HCEC 1CT (cell line): ENCODE results near the gene PLCB1.

Experiments used
- DNase-seq: peaks from one replicate; pipeline ENCODE4 v3.0.0-alpha.2; 2017

Gene PLCB1

DNA sequence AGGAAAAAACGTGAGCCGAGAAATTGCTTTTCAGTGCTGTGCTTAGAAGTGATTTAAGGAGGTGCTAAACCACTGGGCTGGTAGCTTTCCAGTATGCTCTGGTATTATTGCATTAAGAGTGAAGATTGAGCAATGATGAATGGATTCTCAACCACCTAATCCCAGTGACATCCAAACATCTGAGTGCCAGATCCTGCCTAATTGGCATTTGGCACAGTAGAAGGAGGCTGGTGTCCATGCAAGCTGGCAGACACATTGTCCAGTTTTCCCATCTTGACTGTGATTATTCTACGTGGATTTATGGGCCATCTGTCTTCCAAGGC is 538.8 kb downstream of the PLCB1 start:
- DNase-seq = no peak

GRCh38 chr20:8671370-8671961 is 539.4 kb downstream of the PLCB1 start:
- DNase-seq = no peak

DNA sequence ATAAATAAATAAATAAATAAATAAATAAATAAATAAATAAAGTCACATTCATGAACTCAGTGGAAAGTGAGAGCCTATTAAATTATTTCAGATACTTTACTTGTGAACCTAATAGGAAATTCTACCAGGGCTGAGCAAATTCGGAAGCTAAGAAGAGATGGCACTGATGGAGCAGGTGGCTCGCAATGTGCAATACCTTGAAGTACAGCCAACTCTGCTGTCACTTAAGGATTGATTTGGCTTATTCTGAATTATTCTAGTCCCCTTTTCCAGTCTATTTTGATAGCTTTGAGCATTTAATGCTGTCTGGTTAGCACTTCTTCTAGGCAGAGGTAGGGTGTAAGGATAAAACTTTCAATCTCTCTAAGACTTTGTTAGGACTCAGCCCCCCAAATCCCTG is 541.0 kb downstream of the PLCB1 start:
- DNase-seq = no peak

GRCh38 chr20:8675896-8676295 is 543.8 kb downstream of the PLCB1 start:
- DNase-seq = no peak

GRCh38 chr20:8678098-8678776 is 546.2 kb downstream of the PLCB1 start:
- peak; percentile 17 for DNase-seq

GRCh38 chr20:8689337-8689736 is 557.3 kb downstream of the PLCB1 start:
- no peak for DNase-seq

GRCh38 chr20:8690074-8690473 is 558.0 kb downstream of the PLCB1 start:
- no peak for DNase-seq

GRCh38 chr20:8693709-8694108 is 561.6 kb downstream of the PLCB1 start:
- peak; percentile 91 for DNase-seq

DNA sequence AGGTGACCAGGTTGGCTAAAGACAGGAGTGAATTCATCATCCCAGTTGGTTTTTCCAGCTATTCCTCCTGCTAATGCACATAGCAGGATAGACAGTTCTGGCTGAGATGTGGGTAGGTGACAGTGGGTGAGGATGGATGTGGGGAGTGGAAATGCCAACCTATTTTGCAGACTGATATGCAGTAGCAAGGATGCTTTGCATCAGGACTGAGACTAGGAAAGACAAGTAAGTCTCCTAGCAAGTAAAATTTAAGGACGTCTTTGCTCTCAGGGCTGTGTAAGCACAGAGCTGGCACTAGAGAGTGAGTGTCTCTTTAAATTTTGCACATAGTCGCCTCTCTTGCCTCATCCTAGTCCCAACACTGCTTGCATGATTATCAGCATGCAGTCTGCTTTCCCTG is 568.7 kb downstream of the PLCB1 start:
- DNase-seq = no peak

GRCh38 chr20:8706961-8707700 is 575.1 kb downstream of the PLCB1 start:
- DNase-seq = no peak

- DNase-seq = no peak
Observed at GRCh38 chr20:8709627-8710026, 577.6 kb downstream of the PLCB1 start.

DNA sequence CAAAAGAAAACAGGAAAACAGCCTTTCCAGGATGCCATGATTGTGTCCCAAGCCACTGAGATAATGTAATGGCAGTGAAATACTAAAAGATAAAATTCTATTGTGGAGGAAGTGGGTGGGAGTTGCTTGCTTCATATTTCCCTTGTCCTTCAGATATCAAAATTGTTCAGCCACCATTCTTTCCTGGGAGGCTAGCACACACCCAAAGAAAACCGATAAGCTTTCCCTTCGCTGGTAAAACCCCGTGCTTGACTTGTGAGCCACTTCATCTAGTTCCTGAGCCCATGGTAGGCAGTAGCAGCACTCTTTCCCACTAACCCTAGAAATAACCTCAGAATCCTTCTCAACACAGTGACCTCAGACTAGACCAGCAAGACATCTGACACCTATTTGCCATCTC is 579.4 kb downstream of the PLCB1 start:
- no peak for DNase-seq

DNA sequence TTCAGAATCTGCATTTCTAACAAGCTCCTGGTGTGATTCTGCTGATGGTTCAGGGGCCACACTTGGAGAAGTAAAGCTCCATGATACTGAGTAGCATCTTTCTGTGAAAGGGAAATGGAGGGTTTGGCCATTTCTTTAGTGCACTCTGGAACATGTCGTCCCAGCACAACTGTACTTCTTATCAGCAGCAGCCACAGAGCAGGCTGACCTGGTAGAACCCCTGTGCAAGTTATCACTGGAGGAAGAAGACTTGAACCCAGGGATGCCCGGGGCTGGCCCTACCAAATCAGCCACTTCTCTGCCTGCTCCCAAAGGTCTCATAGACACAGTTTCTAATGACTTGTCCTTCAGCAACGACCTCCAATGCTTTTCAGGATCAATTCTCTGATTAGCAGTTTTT is 582.1 kb downstream of the PLCB1 start:
- DNase-seq = no peak

- no peak for DNase-seq
Observed at GRCh38 chr20:8718279-8718678, 586.2 kb downstream of the PLCB1 start.

GRCh38 chr20:8720089-8720488 is 588.0 kb downstream of the PLCB1 start:
- peak; percentile 26 for DNase-seq

DNA sequence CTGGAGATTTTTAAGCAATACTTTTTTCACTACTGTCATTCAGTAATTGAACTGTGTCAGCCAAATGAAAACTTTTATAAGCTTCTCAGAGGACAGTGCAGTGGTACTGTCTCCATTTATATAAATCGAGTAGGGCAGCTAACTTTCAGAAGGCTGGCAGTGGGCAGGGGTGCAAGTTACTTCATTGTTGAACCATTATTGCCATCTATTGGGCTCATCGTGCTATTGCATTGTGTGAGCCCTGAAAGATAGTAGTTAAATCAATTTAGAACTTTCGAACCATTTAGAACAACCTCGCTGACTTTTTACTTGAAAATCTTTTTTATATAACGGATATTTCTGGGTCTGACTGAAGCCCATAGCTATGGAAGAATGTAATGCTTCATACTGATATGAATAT is 589.0 kb downstream of the PLCB1 start:
- DNase-seq = peak; percentile 57

DNA sequence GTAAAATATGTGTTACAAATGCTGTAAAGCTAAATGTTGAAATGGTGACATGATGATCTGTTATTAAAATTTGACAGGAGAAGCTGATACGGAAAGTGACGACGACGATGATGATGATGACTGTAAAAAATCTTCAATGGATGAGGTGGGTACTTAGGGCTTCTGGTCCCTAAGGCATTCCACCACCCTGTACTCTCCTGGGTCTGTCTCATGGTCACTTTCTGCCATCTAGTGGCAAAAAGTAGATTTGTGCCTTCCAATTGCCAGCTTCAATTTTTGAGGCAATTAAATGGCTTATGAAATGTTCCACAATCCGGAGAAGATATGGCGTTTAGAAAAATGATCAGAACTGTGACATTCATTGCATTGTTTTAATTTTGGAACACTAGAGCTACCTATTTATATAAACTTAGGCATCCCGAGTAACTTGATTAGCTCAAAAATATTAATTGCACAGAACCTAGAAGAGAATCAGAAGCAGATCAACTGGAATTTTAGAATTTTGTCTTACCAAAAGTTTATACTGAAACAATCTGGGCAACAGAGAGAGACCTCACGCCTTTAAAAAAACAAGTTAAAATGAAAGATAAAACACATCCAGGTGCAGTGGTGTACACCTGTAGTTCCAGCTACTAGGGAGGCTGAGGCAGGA is 590.3 kb downstream of the PLCB1 start:
- DNase-seq = peak; percentile 72

DNA sequence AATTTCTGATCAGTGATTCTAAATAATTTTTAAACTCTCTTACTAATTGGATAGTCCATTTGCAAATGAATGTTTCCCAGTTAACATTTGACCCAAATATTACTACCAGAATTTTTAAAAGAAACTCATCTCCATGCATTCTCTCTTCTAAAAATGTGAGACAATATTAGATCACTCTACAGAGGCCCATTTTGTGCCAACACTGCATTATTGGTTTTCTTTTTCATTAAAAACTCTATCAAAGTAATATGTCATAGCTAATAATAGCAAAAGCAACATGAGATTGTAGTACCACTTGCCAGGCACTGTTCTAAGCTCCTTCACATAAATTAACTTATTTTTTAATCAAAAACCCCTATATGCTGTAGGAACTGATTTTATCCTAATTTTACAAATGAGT is 591.2 kb downstream of the PLCB1 start:
- no peak for DNase-seq

DNA sequence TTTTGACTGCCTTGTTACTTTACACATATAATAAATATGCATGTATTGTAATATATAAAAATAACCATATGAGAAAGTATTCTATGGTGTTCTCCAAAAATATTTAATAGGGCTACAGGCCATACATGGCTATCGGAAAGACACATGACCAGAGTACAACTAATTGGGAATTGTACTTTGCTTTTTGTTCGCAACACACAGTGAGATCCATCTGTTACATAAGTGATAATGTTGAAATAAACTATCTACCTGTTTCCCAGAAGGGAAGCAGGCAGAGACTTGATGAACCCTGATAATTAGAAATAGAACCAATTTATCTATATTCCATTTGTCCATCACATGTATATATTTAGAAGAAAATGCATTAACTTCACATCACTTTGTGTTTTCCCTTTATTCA is 592.8 kb downstream of the PLCB1 start:
- DNase-seq = no peak

- no peak for DNase-seq
Observed at GRCh38 chr20:8726460-8726859, 594.4 kb downstream of the PLCB1 start.

DNA sequence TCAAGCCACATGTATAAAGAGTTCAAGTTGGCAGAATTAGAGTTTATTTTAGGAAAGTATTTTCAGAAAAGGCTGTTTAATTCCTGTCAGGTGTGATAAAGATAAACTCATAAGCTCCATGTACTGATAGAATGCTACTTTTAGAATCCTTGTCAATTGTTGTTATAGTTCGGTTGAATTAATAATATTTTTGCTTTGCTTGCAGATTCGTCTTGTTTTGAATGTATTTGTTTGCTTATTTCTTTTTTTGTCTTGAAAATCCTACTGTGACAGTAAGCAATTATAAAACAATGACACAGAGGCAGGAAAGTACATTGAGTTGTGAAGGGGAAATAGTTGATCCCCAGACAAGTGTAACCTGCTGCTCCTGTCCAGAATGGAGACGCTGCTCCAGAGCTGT is 602.9 kb downstream of the PLCB1 start:
- no peak for DNase-seq

GRCh38 chr20:8735674-8736073 is 603.6 kb downstream of the PLCB1 start:
- no peak for DNase-seq

DNA sequence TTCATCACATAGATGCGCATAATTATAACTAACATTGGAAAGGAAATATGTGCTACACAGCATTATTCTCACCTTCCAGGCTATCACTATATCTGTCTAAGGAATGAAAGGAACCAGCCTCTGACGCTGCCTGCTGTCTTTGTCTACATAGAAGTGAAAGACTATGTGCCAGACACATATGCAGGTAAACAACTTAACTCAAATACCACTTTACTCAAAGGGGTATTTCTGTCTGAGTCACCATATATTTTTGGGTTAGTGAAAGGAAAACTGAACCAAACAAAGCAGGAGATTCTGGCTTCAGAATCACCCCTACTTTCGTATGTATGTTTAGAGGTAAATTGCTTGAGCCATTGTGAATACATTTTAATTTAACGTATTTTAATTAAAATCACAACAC is 608.2 kb downstream of the PLCB1 start:
- DNase-seq = no peak

- peak; percentile 38 for DNase-seq
Observed at GRCh38 chr20:8744228-8744844, 612.3 kb downstream of the PLCB1 start.
